Measurements from ENCODE around the gene YWHAH.

- TF ChIP-seq, protein P1, sequence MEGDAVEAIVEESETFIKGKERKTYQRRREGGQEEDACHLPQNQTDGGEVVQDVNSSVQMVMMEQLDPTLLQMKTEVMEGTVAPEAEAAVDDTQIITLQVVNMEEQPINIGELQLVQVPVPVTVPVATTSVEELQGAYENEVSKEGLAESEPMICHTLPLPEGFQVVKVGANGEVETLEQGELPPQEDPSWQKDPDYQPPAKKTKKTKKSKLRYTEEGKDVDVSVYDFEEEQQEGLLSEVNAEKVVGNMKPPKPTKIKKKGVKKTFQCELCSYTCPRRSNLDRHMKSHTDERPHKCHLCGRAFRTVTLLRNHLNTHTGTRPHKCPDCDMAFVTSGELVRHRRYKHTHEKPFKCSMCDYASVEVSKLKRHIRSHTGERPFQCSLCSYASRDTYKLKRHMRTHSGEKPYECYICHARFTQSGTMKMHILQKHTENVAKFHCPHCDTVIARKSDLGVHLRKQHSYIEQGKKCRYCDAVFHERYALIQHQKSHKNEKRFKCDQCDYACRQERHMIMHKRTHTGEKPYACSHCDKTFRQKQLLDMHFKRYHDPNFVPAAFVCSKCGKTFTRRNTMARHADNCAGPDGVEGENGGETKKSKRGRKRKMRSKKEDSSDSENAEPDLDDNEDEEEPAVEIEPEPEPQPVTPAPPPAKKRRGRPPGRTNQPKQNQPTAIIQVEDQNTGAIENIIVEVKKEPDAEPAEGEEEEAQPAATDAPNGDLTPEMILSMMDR (IDR thresholded peaks at IDR 0.05; ENCODE audit: poor library complexity), result no peak
- TF ChIP-seq EZH2 (IDR thresholded peaks at IDR 0.05; ENCODE audit: borderline replicate concordance) (no peak), EZH2phosphoT487 (IDR thresholded peaks at IDR 0.05; ENCODE audit: low read depth, severe bottlenecking, unreplicated experiment) (no peak)
Measured at GRCh38 chr22:31950226-31950625, 5.9 kb downstream of the YWHAH start.
